NCI-H526 (cell line): Measurements from ENCODE around the gene TSTD2.

Experiments used
- DNase-seq, 2 experiments: peaks; one replicate each; lab custom pipeline; 2025; lab: John Stamatoyannopoulos, UW

The TSTD2 gene

GRCh38 chr9:97632985-97633858 lies at the start of gene TSTD2, which contains the start of gene NCBP1:
TSTD2 (minus strand) TSS chr9:97633368; CDS start chr9:97627562, 5,806 bp downstream.
NCBP1 (plus strand) TSS chr9:97633821; CDS start chr9:97633882, 61 bp downstream.
- DNase-seq: peak; percentile 94 to 97

DNA sequence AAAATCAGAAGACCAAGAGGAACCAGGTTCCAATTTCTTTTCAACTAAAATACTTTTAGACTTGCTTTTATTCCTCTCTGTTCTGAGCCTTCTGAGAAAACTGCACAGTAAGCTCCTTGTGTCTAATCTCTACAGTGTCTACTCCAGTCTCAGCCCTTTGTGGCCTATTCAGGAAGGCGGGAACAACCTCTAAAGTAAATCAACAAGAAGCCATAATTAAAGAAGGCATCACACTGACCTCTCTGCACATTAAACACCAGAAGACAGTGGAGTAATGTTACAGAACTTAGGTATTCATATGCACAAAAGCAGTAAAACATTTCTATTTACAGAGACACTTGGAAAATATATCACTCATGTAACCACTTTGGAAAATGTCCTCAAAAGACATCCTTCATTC lies 49.1 kb upstream of the TSTD2 start:
- DNase-seq: no peak

DNA sequence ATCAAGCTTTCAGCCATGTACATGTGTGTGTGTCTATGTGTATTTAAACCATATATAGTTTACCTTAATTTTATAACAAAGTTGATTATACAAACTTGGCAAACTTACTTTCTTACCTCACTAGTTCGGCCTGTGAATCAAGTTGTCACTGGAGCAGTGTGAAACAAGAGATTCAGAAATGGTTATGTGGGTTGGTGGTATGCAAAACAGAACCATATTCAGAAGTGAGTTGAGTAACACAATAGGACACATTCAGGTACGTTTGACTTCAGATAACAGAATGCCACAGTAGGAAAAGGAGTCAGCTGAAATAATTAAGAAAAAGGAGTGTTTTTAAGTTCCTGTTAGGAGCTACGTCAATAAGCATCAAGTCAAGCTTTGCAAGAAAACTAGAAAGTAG lies 42.5 kb upstream of the TSTD2 start:
- DNase-seq: peak in 1 of 2 experiments; percentile 48

- no peak for DNase-seq
Measured at GRCh38 chr9:97673922-97674321, 40.8 kb upstream of the TSTD2 start.

GRCh38 chr9:97672403-97672802 lies 39.2 kb upstream of the TSTD2 start:
- no peak for DNase-seq

DNA sequence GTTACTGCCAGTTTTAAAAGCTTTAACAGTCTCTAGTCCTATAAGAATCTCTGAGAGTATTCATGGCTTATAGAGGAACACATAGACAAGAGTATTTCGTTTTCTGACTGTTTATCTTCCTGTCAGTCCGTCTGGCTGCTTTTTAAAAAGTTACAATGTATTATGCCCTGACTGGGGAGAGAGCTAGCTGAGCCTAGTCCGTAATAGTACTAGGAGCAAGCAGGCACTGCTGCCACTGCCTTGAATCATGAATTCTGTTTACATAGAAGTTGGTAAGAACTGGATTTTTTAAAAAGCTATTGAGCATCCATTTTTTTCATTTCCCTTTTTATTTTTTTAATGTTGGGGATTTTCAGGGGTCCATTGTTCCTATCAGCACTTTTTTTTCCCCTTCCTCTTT lies 37.4 kb upstream of the TSTD2 start:
- DNase-seq: no peak

DNA sequence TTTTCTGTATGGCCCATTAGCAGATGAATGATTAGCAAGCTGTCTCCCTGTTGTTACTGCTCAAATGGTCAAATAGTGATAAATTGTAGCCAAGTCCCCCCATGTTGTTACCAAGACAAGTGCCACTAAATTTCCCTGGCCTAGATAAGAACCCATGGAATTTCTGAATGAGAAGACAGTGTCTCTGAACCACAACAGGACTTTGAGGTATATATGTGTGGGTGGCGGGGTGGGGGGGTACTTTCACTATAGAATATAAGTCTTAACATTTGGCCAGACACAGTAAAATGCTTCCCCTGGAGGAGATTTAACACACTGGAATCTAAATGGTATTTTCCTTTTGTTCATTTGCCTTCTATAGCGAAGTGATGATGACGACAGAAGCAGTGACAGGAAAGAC lies 35.3 kb upstream of the TSTD2 start:
- no peak for DNase-seq

DNA sequence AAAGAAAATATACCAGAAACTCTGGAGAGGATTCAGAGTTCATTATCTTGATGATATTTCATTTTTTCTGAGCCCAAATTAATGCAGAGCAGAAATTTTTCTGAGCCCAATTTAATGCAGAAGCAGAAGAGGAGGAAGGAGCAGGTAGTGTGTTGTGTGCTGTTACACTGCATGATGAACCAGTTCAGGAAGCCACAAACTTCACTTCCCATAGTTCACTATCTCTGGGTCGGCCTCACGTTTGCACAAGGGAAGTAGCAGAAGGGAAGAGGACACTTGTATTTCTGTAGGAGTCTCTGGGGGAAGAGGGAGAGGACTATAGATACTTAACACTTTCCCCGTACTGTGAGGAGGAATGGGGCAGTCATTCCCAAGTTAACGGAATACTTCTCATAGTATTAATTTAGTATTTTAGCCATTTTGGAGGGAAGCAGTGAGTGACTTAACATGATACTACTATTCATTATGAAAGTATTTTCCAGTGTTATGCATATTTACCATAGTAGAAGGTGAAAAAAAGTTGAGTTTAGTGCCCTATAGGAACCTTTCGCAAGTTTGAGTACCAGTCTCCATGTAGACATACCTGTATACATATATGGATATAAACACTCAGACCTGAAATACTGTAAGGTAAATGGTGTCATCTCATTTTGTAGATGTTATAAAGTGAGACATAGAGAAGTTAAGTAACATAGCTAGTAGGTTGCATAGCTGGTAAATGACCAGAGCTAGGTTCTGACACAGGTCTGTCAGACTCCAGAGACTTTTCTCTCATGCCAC lies 33.9 kb upstream of the TSTD2 start:
- no peak for DNase-seq

DNA sequence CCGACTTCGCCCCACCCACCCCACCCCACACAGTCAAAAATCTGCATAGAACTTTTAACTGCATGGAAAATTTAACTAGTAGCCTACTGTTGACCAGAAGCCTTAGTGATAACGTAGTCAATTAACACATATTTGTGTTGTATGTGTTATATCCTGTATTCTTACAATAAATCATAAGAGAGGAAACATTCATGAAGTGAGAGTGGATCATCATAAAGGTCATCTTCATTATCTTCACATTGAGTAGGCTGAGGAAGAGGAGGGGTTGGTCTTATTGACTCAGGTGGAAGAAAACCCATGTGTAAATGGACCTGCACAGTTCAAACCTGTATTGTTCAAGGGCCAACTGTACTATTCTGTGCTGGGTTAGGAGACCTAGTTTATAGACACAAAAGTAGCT lies 32.6 kb upstream of the TSTD2 start:
- no peak for DNase-seq

DNA sequence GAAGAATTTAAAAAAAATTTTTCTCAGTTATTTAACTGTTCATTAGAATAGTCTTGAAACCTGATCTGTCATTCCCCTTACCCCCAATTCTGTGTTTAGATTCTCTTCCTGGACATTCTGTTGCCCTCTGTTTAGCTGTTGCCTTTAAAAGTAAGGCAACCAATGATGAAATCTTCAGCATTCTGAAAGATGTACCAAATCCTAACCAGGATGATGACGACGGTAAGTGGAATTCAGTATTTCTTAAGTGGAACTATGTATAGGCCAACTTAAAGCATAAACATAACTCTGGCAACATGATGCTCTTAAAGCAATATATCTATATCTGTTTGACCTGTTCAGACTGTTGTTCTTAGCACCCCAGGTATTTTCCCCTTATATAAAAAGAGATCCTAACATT lies 27.7 kb upstream of the TSTD2 start:
- DNase-seq: no peak

DNA sequence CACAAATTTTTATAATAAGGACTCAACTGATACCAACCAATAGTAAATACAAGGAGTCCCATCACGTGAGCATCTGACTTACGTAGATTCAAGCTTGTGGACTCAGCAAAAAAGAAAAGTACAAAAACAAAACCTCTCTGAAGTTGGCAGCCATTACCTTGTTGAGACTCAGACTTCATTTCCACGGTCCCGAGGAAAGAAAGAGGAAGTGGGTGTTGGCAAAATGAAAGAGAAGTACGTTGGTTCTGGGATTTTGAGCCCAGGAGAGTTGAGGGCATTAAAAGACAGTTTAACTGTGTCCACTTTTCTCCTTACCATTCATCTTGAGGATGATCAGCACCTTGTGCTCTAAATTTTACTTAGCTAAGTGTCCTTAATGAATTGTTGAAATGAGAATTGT lies 27.2 kb upstream of the TSTD2 start:
- DNase-seq: no peak

- no peak for DNase-seq
Measured at GRCh38 chr9:97659771-97660170, 26.6 kb upstream of the TSTD2 start.

DNA sequence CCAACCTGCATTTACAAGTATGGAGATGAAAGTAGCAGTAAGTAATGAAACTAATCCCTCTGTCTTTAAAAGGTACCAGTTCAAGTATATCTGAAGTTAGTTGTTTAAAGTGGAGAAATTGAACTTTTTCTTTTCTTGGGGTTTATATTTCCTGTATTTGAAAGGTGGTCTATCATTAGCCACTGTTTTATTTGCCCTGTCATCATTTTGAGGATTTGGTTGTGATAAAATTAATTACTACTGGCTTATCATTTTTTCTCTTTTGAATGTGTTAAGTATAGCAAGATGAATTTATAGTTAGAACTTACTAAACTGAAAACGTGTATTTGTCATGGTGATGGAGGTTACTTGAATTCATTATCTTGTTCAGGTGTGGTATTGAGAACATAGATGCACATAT lies 25.5 kb upstream of the TSTD2 start:
- no peak for DNase-seq

- no peak for DNase-seq
Measured at GRCh38 chr9:97651646-97652045, 18.5 kb upstream of the TSTD2 start.

- DNase-seq: no peak
Measured at GRCh38 chr9:97647996-97648395, 14.8 kb upstream of the TSTD2 start.

- DNase-seq: no peak
Measured at GRCh38 chr9:97645720-97646119, 12.6 kb upstream of the TSTD2 start.

GRCh38 chr9:97640325-97640724 lies 7.2 kb upstream of the TSTD2 start:
- no peak for DNase-seq

- no peak for DNase-seq
Measured at GRCh38 chr9:97638666-97639065, 5.5 kb upstream of the TSTD2 start.

- DNase-seq: peak in 1 of 2 experiments; percentile 6
Measured at GRCh38 chr9:97636903-97637302, 3.7 kb upstream of the TSTD2 start.

DNA sequence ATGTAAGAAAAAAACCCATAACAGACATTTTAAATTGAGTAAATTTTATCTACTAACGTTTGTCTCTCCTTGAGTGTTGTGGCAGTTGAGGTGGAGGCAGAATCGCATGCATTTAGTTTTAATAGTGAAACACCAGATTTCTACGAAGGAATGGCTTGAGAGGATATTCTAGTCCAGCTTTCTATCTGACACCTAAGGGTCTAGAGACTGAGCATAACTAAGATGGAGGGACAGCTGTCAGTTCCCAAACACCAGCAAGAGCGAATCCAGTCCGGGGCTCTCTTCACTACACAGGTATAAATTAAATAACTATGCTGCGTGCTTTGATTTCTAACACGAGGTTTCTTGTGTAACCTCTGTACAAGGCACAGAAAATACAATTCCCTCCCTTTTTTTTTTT lies 1.9 kb upstream of the TSTD2 start:
- DNase-seq: no peak

- DNase-seq: peak in 1 of 2 experiments; percentile 34
Measured at GRCh38 chr9:97633859-97634490, 807 bp upstream of the TSTD2 start.

DNA sequence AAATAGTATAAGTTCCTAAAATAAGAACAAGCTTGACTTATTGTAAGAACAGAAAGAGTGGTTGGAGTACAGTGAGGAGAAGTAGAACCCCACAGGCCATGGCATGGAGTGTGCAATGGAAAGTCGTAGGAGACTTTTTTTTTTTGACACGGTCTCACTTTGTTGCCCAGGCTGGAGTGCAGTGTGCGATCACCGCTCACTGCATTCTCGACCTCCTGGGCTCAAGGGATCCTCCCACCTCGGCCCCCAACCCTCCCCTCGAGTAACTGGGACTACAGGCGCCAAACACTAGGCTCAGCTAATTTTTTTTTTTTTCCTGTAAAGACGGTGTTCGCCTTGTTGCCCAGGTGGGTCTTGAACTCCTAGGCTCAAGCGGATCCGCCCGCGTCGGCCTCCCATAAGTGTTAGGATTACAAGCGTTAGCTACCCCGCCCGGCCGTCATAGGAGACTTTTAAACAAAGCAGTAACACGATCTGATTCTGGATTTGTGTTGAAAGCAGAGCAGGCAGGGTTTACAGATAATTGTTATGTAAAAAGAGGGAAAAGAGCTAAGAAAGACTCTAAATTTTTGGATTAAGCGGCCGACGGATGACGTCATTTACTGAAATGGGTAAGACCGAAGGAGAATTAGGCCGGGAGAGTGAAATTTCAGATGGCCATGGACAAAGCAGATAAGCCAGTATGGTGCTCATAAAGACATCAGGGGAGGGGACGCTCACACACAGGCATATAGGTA lies 752 bp downstream of the TSTD2 start:
- peak; percentile 72 to 73 for DNase-seq
